HG03575 (cell line): Measurements from ENCODE around the gene SLC6A1.

Experiments used
- ATAC-seq: cut with Tn5 transposase; IDR thresholded peaks from one replicate; pipeline ENCODE4 v1.9.1; 2021; ENCODE audit not compliant: unreplicated experiment, insufficient number of reproducible peaks, low FRiP score; ENCODE audit errors: extremely low read depth

The SLC6A1 gene

GRCh38 chr3:11076711-11077110 lies 84.2 kb downstream of the SLC6A1 start:
- no peak for ATAC-seq

DNA sequence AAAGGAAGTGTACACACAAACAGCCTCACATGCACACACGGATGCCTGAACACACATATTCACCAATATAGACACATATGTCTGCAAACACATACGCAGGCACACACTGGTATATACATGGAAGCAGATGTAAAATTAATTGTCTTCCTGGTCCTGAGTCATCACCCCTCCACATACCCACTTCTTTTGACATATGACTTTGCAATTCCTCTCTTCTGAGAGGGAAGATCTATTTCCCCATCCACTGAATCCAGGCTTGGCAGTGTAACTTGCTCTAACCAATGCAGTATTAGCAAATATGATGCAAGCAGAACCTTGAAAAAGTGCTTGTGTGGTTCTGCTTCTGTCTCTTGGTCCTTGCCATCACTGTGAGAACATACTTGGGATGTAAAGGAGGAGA lies 84.9 kb downstream of the SLC6A1 start:
- ATAC-seq: no peak

DNA sequence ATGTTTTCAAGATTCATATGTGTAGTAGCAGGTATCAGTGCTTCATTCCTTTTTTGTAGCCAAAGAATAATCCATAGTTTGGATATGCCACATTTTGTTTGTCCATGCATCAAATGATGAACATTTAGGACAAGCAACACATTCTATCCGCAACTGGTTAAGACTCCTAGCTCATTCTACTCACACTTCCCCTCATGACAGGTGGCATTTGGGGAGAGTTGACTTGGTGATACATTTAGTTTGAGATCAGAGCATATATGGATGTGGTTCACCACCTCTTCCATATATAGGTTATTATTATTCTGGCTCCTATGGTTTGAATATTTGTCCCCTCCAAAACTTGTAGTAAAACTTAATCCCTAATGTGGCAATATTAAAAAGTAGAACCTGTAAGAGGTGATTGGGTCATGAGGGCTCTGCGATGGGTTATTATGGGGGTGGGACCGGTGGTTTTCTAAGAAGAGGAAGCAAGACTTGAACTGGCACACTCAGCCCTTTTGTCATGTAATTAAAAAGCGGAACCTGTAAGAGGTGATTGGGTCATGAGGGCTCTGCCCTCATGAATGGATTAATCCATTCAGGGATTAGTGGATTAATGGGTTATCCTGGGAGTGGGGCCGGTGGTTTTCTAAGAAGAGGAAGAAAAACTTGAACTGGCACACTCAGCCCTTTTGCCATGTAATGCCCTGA lies 86.4 kb downstream of the SLC6A1 start:
- no peak for ATAC-seq

DNA sequence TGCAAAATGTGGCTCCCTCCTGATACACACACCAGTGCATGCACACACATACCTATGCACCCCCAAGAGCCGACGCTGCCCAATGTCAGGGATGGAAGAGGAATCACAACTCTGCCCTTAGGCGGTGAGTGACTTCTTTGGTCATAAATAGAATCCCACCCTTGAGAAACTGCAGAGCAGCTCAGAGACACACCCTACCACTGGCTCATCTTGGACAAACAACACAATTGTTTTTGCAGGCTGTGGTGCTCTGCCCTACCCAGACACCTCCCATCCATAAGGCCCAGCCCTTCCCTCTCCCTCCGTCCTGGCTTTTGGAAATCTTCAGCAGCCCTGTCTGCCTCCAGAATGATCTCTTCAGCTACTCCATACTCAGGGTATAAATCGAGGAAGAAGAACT lies 87.9 kb downstream of the SLC6A1 start:
- ATAC-seq: no peak

DNA sequence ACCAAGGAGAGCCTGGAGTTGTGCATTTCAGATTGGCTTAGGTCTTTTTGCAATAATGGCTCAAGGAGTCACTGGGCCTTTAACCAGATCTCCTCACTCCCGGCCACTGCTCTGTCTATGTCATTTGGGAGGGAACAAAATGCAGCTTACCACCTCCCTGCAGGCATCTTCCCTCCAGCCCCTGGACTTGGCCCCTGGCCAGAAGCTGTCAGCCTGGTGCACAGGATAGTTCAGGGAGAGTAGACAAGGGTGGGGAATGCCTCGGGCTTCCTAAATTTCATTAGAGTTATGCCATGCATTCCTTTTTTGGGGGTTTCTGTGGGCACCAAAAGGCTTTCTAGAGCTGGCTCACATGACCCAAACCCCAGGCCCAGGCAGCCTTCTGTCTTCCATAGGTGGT lies 91.5 kb downstream of the SLC6A1 start:
- ATAC-seq: no peak

GRCh38 chr3:11084677-11085076 lies 92.1 kb downstream of the SLC6A1 start:
- ATAC-seq: no peak

DNA sequence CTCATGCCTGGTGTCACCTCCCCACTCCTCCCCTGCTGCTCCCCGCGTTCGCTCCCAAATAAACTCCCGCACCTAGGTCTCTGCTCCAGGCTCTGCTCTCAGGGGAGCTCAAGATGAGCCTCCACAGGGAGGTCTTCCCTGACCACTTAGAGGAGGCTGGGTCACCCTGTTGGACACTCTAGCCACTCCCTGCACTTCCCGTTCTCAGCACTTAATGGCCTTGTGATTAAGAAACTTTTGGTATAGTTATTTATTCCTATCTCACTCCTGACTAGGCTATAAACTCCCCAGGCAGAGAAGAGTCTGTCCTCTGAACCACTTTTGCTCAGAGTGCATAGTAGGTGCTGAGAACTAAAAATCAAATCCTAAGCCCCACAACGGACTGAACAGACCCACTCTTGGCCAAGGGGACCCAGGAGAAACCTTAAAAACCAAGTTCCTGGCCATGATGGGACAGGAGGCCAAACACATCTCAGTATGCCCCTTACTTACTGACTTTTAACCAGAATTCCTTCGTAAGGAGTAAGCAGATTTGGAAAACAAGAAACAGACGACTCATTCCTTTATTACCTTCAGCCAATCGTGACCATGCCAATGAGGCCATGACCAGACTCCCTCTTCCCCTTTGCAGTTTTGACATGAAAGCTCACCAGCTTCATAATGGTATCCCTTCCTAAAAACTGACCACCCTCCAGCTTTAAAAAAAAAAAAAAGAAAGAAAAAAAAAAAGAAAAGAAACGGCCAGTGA lies 92.7 kb downstream of the SLC6A1 start:
- no peak for ATAC-seq

DNA sequence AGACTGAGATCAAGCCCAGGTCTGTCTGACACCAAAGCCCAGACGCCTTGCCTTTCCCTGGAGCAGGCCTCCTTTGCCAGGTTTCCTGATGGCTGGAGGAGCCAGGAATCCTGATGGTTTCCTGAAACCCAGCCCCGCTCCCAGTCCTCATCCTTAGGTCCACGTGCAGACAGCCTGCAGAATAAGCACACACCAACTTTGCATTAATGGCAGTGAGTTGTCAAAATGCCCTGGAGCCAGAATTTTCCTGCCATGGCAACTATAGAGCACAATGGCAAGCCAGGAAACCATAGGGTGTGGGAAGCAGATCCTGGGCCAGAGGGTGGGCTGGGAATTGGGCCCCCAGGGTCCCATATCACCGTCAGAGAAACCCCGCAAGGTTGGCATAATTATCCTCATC lies 94.3 kb downstream of the SLC6A1 start:
- no peak for ATAC-seq

GRCh38 chr3:11088066-11088465 lies 95.5 kb downstream of the SLC6A1 start:
- no peak for ATAC-seq

DNA sequence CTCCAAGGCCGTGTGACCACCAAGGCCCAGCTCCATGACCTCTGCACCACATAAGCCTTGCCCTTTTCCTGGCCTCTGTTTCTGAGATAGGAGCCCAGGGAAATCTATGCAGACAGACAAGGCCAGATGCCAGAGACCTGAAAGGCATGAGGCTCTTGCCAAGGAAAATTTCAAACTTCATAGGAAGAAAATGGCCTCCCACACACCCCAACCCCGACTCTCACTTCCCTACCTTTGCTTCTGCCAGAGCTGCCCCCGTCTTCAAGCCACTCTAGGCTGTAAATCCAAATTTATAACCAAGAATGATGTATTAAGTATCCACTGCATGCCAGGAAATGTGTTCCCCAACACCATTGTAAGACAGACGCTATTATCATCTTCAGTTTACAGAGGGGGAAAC lies 96.3 kb downstream of the SLC6A1 start:
- ATAC-seq: no peak
